Spleen (tissue), 11 donors: ENCODE data around the gene DDX39A. TPM values are rescaled to one million over a fixed set of nuclear protein-coding genes. Genes with fewer than 3 reads are reported as not detected.
"Not testable (repeated sequence)": the region's sequence is repeated elsewhere in the genome, so short reads cannot be mapped to it uniquely, and the experiment has no call there.

Experiments used
- DNase-seq: peaks from one replicate; pipeline ENCODE4 v3.0.0-alpha.2; 2020
- H3K27ac ChIP-seq, 8 donors: fragments of 200-600 bp; sonication (generic) in 7 of 8; 1 replicate in 4 of 8; 2 replicates in 4 of 8; pipeline versions ENCODE4 v1.5.0 to v1.8.0; 2016 to 2021; ENCODE audit warnings: inconsistent platforms in 4 of 8, mild to moderate bottlenecking in 4 of 8, moderate library complexity in 1 of 8
- H3K27me3 ChIP-seq, 7 donors: fragments of 200-600 bp; sonication (generic) in 6 of 7; replicated peaks in 1 of 7; 1 replicate in 4 of 7; 2 replicates in 3 of 7; pipeline versions ENCODE4 v1.5.0 to v1.8.0; 2016 to 2021; ENCODE audit warnings: inconsistent platforms in 3 of 7, mild to moderate bottlenecking in 1 of 7
- H3K36me3 ChIP-seq, 6 donors: fragments of 200-600 bp; sonication (generic) in 5 of 6; 1 replicate in 4 of 6; 2 replicates in 2 of 6; pipeline versions ENCODE4 v1.5.0 to v1.8.0; 2016 to 2021; ENCODE audit warnings: inconsistent platforms in 2 of 6
- H3K4me1 ChIP-seq, 6 donors: fragments of 200-600 bp; sonication (generic) in 5 of 6; 1 replicate in 3 of 6; 2 replicates in 3 of 6; pipeline versions ENCODE4 v1.5.0 to v1.8.0; 2016 to 2021; ENCODE audit warnings: inconsistent platforms in 3 of 6
- H3K4me3 ChIP-seq, 8 donors: fragments of 200-600 bp; sonication (generic) in 7 of 8; 1 replicate in 4 of 8; 2 replicates in 4 of 8; pipeline versions ENCODE4 v1.5.0 to v1.8.0; 2016 to 2021; ENCODE audit warnings: inconsistent platforms in 4 of 8, mild to moderate bottlenecking in 4 of 8, moderate library complexity in 2 of 8
- H3K9me3 ChIP-seq, 8 donors: fragments of 200-600 bp; sonication (generic) in 7 of 8; 1 replicate in 4 of 8; 2 replicates in 4 of 8; pipeline versions ENCODE4 v1.5.0 to v1.8.0; 2016 to 2021; ENCODE audit warnings: inconsistent platforms in 4 of 8
- POLR2A ChIP-seq, 3 donors: fragments of 450-650 bp; IDR thresholded peaks; one replicate each; pipeline ENCODE4 v1.5.1; 2017; ENCODE audit warnings: antibody characterized with exemption in 3 of 3, mild to moderate bottlenecking in 1 of 3
- POLR2AphosphoS5 ChIP-seq, 3 donors: sonication (generic); formaldehyde crosslinking; IDR thresholded peaks; one replicate each; pipeline ENCODE4 v1.5.1; 2017; ENCODE audit warnings: antibody characterized with exemption in 3 of 3
- WGBS, 5 donors: extraction: QIAGEN DNeasy Blood & Tissue Kit in 3 of 5; methylation state at CpG; one replicate each; pipeline versions ENCODE4 v1.1.5 to v1.1.7; 2013 to 2018; 5-methylcytosine and 5-hydroxymethylcytosine counted together
- intact Hi-C: fragments of 100-400 bp; cut with DNase I; formaldehyde crosslinking; loops from one replicate; pipeline ENCODE4 v1.15.0; 2023; ENCODE audit warnings: low total_unique reads
- polyA plus RNA-seq, 3 donors: library from polyadenylated mRNA; stranded (reverse); fragments of 200-250 nt; gene quantifications; one replicate each; pipeline ENCODE4 v1.2.1, GENCODE V29; 2013
- total RNA-seq, 7 donors: library from RNA; depleted of rRNA in 3 of 7; stranded (reverse); fragments of >200 nt in 3 of 7; fragmentation: NEBNext Ultra II Directional in 4 of 7; extraction: Animal tissue kit (Norgen Biotek cat#: 25700) in 4 of 7; gene quantifications; one replicate each; pipeline versions ENCODE4 v1.1.0 to v1.2.1, GENCODE V29; 2016 to 2021
- TF ChIP-seq, protein P1 (sequence below), 11 experiments: fragments of 200-600 bp in 7 of 11; fragments of 450-650 bp in 4 of 11; sonication (generic) in 4 of 11; IDR thresholded peaks in 8 of 11; conservative IDR thresholded peaks in 3 of 11; 1 replicate in 7 of 11; 2 replicates in 4 of 11; pipeline versions ENCODE4 v1.4.0 to v1.8.0; 2016 to 2021; ENCODE audit warnings: antibody characterized with exemption in 11 of 11, inconsistent platforms in 4 of 11, mild to moderate bottlenecking in 1 of 11
- donor health status: healthy with polysubstance abuse.
- donor health status: DM: no; HTN: no; CAD: no; lungs with moderate emphysema.
- donor health status: DM: no; HTN: no; CAD: no.
- donor health status: Bipolar disorder and iron deficiency.
- donor health status: healthy.
- donor health status: DM: no; HTN: no; CAD: no.
- donor health status: DM: yes; HTN: yes; CAD: no.

DDX39A gene
- total and polyA plus RNA-seq, 10 donors, result 81.8 to 267 (median 138) TPM

DNA sequence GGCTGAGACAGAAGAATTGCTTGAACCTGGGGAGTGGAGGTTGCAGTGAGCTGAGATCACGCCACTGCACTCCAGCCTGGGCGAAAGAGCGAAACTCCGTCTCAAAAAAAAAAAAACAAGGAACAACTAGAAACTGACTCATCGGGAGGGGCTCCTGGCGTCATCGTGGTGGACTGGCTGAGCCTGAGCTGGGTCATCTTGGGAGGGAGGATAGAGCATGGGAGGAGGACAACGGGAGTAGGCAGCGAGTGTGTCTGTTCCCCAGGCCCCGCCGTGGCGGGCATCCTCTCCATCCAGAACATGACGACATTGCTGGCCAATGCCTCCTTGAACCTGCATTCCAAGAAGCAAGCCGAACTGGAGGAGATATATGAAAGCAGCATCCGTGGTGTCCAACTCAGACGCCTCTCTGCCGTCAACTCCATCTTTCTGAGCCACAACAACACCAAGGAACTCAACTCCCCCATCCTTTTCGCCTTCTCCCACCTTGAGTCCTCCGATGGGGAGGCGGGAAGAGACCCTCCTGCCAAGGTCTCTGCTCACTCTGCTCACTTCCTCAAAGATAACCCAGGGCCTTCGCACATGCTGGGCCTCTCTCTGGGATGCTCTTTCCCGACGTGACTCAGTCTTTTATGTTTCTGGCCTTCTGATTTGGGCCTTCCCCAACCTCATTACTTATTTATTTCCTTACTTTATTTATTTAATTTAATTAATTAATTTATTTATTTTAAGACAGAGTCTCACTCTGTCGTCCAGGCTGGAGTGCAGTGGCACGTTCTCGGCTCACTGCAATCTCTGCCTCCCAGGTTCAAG is 16.6 kb downstream of the DDX39A start:
- peaks cover 6 to 98% (median 94%) of the 10 kb centered on the region in 6 donors for H3K36me3 ChIP-seq
- H3K4me3 ChIP-seq, result no peak overlapping the region
- H3K9me3 ChIP-seq, result no peaks in the 10 kb centered on the region
- TF ChIP-seq, protein P1, sequence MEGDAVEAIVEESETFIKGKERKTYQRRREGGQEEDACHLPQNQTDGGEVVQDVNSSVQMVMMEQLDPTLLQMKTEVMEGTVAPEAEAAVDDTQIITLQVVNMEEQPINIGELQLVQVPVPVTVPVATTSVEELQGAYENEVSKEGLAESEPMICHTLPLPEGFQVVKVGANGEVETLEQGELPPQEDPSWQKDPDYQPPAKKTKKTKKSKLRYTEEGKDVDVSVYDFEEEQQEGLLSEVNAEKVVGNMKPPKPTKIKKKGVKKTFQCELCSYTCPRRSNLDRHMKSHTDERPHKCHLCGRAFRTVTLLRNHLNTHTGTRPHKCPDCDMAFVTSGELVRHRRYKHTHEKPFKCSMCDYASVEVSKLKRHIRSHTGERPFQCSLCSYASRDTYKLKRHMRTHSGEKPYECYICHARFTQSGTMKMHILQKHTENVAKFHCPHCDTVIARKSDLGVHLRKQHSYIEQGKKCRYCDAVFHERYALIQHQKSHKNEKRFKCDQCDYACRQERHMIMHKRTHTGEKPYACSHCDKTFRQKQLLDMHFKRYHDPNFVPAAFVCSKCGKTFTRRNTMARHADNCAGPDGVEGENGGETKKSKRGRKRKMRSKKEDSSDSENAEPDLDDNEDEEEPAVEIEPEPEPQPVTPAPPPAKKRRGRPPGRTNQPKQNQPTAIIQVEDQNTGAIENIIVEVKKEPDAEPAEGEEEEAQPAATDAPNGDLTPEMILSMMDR (IDR thresholded peaks at IDR 0.05 in 8 of 11, conservative IDR thresholded peaks at IDR 0.05 in 3 of 11), result no peak
- TF ChIP-seq POLR2AphosphoS5 (IDR thresholded peaks at IDR 0.05), result peak; percentile 56 to 69 (median 58)
- no peak for TF ChIP-seq POLR2A (IDR thresholded peaks at IDR 0.05)
- no peaks in the 10 kb centered on the region for H3K27me3 ChIP-seq
- 65 to 88% (median 79%) methylated on average over 26 of the region's 26 CpGs for WGBS, 5 donors
- intact Hi-C loops, result no loop called here
- peaks cover 0 to 60% (median 31%) of the 10 kb centered on the region in 6 donors for H3K4me1 ChIP-seq
- H3K27ac ChIP-seq, result peak overlapping the region in 5 of 8 donors; percentile 39 to 76 (median 68)
- DNase-seq, result no peak

DNA sequence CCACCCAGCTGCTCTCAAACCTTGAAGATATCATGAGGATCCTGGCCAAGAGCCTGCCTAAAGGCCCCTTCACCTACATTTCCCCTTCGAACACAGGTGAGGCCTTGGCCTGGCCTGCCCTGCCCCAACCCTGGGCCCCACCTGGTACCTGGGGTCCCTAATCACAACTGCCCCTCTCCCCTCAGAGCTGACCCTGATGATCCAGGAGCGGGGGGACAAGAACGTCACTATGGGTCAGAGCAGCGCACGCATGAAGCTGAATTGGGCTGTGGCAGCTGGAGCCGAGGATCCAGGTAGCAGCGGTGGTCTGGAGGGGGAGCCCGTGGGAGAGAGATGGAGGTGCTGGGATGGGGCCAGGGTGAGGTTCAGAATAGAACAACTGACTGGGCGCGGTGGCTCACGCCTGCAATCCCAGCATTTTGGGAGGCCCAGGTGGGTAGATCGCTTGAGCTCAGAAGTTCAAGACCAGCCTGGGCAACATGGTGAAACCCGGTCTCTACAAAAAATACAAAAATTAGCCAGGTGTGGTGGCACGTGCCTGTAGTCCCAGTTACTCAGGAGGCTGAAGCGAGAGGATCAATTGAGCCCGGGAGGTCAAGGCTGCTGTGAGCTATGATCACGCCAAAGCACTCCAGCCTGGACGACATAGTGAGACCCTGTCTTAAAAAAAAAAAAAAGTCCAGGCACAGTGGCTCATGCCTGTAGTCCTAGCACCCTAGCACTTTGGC is 17.5 kb downstream of the DDX39A start:
- peak; percentile 71 for DNase-seq
- TF ChIP-seq, protein P1 (IDR thresholded peaks at IDR 0.05 in 8 of 11, conservative IDR thresholded peaks at IDR 0.05 in 3 of 11), result no peak
- TF ChIP-seq POLR2AphosphoS5 (IDR thresholded peaks at IDR 0.05), result peak; percentile 37 to 76 (median 51)
- no peak for TF ChIP-seq POLR2A (IDR thresholded peaks at IDR 0.05)
- H3K27ac ChIP-seq, result peak overlapping the region in 7 of 8 donors; percentile 13 to 76 (median 63)
- peaks cover 0 to 51% (median 25%) of the 10 kb centered on the region in 6 donors for H3K4me1 ChIP-seq
- 87 to 97% (median 94%) methylated on average over 18 of the region's 18 CpGs for WGBS, 5 donors
- intact Hi-C loops, result no loop called here
- H3K36me3 ChIP-seq, result peaks cover 5 to 98% (median 92%) of the 10 kb centered on the region in 6 donors
- H3K4me3 ChIP-seq, result no peak overlapping the region
- H3K9me3 ChIP-seq, result no peaks in the 10 kb centered on the region
- H3K27me3 ChIP-seq, result no peaks in the 10 kb centered on the region

DNA sequence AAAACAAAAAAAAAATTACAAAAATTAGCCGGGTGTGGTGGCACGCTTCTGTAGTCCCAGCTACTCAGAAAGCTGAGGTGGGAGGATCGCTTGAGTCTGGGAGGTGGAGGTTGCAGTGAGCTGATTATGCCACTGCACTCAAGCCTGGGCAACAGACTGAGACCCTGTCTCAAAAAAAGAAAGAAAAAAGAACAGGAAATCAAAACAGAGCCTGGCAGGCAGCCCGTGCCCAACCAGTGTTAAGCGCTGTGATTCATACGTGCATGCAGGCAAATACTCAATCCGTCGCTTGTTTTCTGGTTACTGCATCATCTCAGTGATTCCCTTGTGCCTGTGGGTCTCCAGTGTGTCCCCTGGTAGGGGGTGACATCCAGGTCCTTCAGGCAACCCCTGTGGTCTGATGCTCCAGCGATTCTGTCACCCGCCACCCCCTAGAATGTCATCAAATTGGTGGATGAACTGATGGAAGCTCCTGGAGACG is 18.1 kb downstream of the DDX39A start:
- Histone ChIP-seq H3K27me3 (no peaks in the 10 kb centered on the region), H3K36me3 (peaks cover 0 to 98% (median 92%) of the 10 kb centered on the region in 6 donors), H3K9me3 (no peaks in the 10 kb centered on the region), H3K4me1 (peaks cover 0 to 45% (median 19%) of the 10 kb centered on the region in 6 donors), H3K4me3 (no peak overlapping the region), H3K27ac (peak overlapping the region in 7 of 8 donors; percentile 13 to 76 (median 63))
- intact Hi-C loops, result no loop called here
- 66 to 80% (median 79%) methylated on average over 11 of the region's 11 CpGs for WGBS, 5 donors
- TF ChIP-seq POLR2A (IDR thresholded peaks at IDR 0.05) (no peak), POLR2AphosphoS5 (IDR thresholded peaks at IDR 0.05) (no peak)
- TF ChIP-seq, protein P1 (IDR thresholded peaks at IDR 0.05 in 8 of 11, conservative IDR thresholded peaks at IDR 0.05 in 3 of 11), result no peak
- DNase-seq, result no peak

DNA sequence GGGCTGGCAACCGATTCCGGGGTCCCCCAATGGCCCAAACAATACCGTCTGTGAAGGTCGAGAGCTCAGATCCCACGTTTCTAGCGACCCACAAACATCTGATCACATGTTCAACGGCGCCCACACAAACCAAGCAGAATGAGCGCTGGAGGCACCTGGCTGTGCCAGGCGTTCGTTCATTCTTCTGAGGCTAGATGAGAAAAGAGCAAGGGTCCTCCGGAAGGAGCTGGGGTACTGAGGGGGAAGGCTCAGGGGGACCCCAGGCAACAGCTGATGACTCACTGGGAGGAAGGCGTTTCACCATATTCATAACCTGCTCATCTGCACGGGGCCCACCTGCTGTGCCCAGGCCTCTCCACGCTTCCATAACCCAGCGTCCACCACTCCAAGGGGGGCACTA is 22.0 kb downstream of the DDX39A start:
- 89 to 94% (median 89%) methylated on average over 8 to 15 of the region's 16 CpGs for WGBS, 5 donors
- H3K27me3 ChIP-seq, DNase-seq, intact Hi-C loops, H3K4me3 ChIP-seq, H3K9me3 ChIP-seq, H3K27ac ChIP-seq: not testable (repeated sequence)
- H3K36me3 ChIP-seq, result peaks cover 0 to 98% (median 92%) of the 10 kb centered on the region in 6 donors
- peaks cover 0 to 21% (median 9%) of the 10 kb centered on the region in 6 donors for H3K4me1 ChIP-seq
